H1 (cell line): Measurements from ENCODE around the gene ANO9. TPM values are rescaled to one million over a fixed set of nuclear protein-coding genes. Genes with fewer than 3 reads are reported as not detected.

Experiments used
- BACH1 ChIP-seq: IDR thresholded peaks from 2 replicates; pipeline ENCODE4 v1.6.1; 2012; ENCODE audit warnings: low read length, improper control_type of control experiment
- NANOG ChIP-seq: IDR thresholded peaks from 2 replicates; pipeline ENCODE4 v1.6.1; 2011; ENCODE audit warnings: low read length, low read depth, mild to moderate bottlenecking, inconsistent platforms; ENCODE audit not compliant: insufficient read depth, poor library complexity, severe bottlenecking
- SAP30 ChIP-seq: fragments of 300-600 bp; sonication (generic); IDR thresholded peaks from 2 replicates; pipeline ENCODE4 v1.7.1; 2012; ENCODE audit warnings: low read length, moderate library complexity, mild to moderate bottlenecking, inconsistent platforms; ENCODE audit not compliant: insufficient read depth, insufficient replicate concordance
- SIRT6 ChIP-seq: IDR thresholded peaks from one replicate; pipeline ENCODE4 v1.7.1; 2012; ENCODE audit warnings: low read length, inconsistent platforms
- SP2 ChIP-seq: IDR thresholded peaks from 2 replicates; pipeline ENCODE4 v1.6.1; 2012; ENCODE audit warnings: mild to moderate bottlenecking, low read length, inconsistent platforms
- TAF7 ChIP-seq: optimal IDR thresholded peaks from 2 replicates; pipeline ENCODE3; 2011; ENCODE audit warnings: low read depth, mild to moderate bottlenecking, inconsistent platforms, low read length, moderate library complexity, borderline replicate concordance
- polyA plus RNA-seq, 7 experiments: library from polyadenylated mRNA; depleted of rRNA in 3 of 7; stranded (reverse) in 5 of 7; unstranded in 2 of 7; fragments of >200 nt in 5 of 7; fragments of 200-250 nt in 2 of 7; gene quantifications; 1 replicate in 5 of 7; 2 replicates in 1 of 7; 4 replicates in 1 of 7; pipeline versions ENCODE4 v1.2.1 to v1.2.3, GENCODE V29; 2011 to 2013; ENCODE audit warnings: missing spikeins in 2 of 7, mixed read lengths in 2 of 7
- total RNA-seq: library from RNA; stranded (reverse); fragmentation: NEBNext Ultra II Directional; extraction: Animal tissue kit (Norgen Biotek cat#: 25700); gene quantifications from 2 replicates; pipeline ENCODE4 v1.2.1, GENCODE V29; 2021

ANO9 gene
- total and polyA plus RNA-seq, 2 of the 8 experiments (the other 6 are each of a cell fraction or from before 2014, with no cell fraction given): 20.0 to 20.7 TPM

- TF ChIP-seq SP2: no peak
- no peak for TF ChIP-seq BACH1
- TF ChIP-seq NANOG: no peak
- no peak for TF ChIP-seq SAP30
- no peak for TF ChIP-seq TAF7
- TF ChIP-seq SIRT6: no peak
These were observed 42.8 kb upstream of the ANO9 start (continued) for GRCh38 chr11:484616-485015.
